AG10803 (cell line): ENCODE measurements around the gene WDR6.
"Not testable (repeated sequence)": the region's sequence is repeated elsewhere in the genome, so short reads cannot be mapped to it uniquely, and the experiment has no call there.

Experiments used
- DNase-seq: peaks from one replicate; pipeline ENCODE4 v3.0.0; 2010; ENCODE audit warnings: low read depth
- H3K4me3 ChIP-seq: 2 replicates; pipeline ENCODE4 v1.5.1; 2011; ENCODE audit warnings: mild to moderate bottlenecking, low read length, control low read depth
- CTCF ChIP-seq: conservative IDR thresholded peaks from 2 replicates; pipeline ENCODE4 v1.5.1; 2011; ENCODE audit warnings: mild to moderate bottlenecking, low read length, control low read depth, inconsistent platforms

WDR6 gene

DNA sequence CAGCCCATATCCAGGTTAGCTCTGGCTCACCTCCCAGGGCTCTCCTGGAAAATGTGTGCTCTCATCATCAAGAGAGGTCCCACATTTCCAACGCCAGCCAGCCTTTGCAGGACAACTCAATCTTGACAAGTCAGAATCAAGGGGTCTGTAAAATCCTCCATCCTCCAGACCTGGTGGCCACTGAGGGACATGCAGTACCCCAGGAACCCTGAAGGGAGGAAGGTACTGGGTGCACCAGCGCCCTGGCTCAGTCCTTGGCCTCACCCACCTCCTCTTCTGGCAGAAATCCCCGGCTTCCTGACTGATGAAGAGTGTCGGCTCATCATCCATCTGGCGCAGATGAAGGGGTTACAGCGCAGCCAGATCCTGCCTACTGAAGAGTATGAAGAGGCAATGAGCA, 6.0 kb upstream of the WDR6 start:
- H3K4me3 ChIP-seq, result no peak overlapping the region
- no peak for TF ChIP-seq CTCF
- DNase-seq, result no peak

- DNase-seq, result no peak
- no peak for TF ChIP-seq CTCF
These were observed 2.6 kb upstream of the WDR6 start for GRCh38 chr3:49004352-49005302.

DNA sequence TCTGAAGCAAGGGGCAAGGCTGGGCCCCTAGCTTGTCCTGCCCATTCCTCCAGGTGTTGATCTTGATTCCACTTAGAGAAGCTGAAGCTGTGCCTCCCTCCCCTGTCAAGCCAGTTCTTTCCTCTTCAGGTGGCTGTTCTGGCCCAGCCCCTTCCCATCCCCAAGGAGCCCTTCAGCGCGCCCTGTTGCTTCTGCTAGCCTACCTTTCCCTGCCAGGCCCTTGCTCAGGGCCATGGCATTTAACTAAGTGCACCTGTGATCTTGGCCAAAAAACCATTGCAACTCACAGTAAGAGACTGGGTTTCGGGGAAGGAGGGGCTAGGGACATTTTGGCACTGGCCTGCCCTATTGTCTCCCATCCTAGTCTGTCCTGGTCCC, 1.9 kb upstream of the WDR6 start:
- TF ChIP-seq CTCF, result no peak
- no peak for DNase-seq
- H3K4me3 ChIP-seq, result no peak overlapping the region

More at GRCh38 chr3:49004352-49005302, 2.6 kb upstream of the WDR6 start:
- no peak overlapping the region for H3K4me3 ChIP-seq

- H3K4me3 ChIP-seq, result peak overlapping the region; percentile 75
- no peak for TF ChIP-seq CTCF
- no peak for DNase-seq
These were observed 1.2 kb upstream of the WDR6 start for GRCh38 chr3:49005998-49006397.

GRCh38 chr3:49006408-49007067, 653 bp upstream of the WDR6 start:
- peak; percentile 44 for DNase-seq
- TF ChIP-seq CTCF, result no peak
- peak overlapping the region; percentile 75 for H3K4me3 ChIP-seq

DNA sequence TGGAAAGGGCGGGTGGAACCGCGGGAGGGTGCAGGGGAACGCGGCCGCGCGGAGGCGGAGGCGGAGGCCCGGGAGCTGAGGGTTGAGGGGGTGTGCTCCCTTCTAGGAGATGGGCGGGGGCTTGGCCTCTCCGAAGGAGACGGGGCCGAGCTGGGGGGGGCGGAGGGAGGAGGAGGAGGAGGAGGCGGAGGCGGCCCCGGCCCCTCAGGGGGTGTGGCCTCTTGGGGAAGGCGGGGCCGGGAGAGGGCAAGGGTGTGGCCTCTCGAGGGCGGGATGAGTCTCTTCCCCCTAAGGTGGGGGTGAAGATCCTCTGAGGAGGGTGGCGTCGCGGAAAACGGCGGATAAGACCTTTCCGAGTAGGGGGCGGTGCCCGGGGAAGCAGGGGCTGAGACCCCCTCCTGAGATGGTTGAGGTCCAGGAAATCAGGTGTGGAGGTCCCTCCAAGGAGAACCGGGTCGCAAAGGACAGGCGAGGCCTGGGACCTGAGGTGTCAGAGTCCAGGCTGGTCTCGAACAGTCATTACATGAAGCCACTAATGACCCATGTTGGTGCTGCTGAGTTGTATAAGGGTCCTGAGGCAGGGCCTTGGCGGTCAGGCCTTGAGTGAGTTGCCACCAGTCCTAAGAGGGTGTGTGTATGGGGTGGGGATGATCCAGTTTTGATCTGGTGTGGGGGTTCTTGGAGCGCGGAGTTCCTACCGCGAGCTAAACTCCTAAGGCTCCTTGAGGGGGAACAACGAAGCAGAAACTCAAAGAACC, 759 bp downstream of the WDR6 start:
- H3K4me3 ChIP-seq, result peak overlapping the region; percentile 75
- TF ChIP-seq CTCF, result no peak
- DNase-seq, result peak; percentile 91

DNA sequence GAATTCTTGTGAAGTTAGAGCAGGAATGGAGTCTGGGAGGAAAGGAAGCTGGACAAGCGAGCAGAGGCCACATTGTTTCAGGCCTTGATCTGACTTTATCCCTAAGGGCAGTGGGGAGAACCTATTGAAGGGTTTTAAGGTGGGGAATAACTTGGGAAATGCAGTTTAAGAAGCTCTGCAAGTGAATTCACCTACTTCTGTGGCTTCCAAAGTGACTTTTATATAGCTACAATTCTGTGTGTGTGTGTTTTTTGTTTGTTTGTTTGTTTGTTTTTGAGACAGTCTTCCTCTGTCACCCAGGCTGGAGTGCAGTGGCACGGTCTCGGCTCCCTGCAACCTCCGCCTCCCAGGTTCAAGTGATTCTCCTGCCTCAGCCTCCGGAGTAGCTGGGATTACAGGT, 1.4 kb downstream of the WDR6 start:
- H3K4me3 ChIP-seq, result peak overlapping the region; percentile 75
- not testable (repeated sequence) for DNase-seq
